Measurements from ENCODE around the gene ARHGAP8.

ARHGAP8 gene

GRCh38 chr22:44758344-44758973, 6.1 kb downstream of the ARHGAP8 start:
- H3K4me1 ChIP-seq (ENCODE audit: insufficient read depth, low read length) = peaks cover 25% of the 10 kb centered on the region
- no peaks in the 10 kb centered on the region for H3K9me3 ChIP-seq (ENCODE audit: control insufficient read depth, insufficient read depth, low read length)
- no peaks in the 10 kb centered on the region for H3K36me3 ChIP-seq (ENCODE audit: insufficient read depth, low read length)
- no peak overlapping the region for H3K9ac ChIP-seq (ENCODE audit: low read depth, low read length)

- Histone ChIP-seq H3K9me3 (ENCODE audit: control insufficient read depth, insufficient read depth, low read length) (no peaks in the 10 kb centered on the region), H3K4me1 (ENCODE audit: insufficient read depth, low read length) (peaks cover 21% of the 10 kb centered on the region), H3K9ac (ENCODE audit: low read depth, low read length) (no peak overlapping the region), H3K36me3 (ENCODE audit: insufficient read depth, low read length) (no peaks in the 10 kb centered on the region)
These were observed 6.6 kb downstream of the ARHGAP8 start for GRCh38 chr22:44759001-44759400.

GRCh38 chr22:44759430-44760310, 7.3 kb downstream of the ARHGAP8 start:
- no peaks in the 10 kb centered on the region for H3K36me3 ChIP-seq (ENCODE audit: insufficient read depth, low read length)
- no peak overlapping the region for H3K9ac ChIP-seq (ENCODE audit: low read depth, low read length)
- no peaks in the 10 kb centered on the region for H3K9me3 ChIP-seq (ENCODE audit: control insufficient read depth, insufficient read depth, low read length)
- peaks cover 17% of the 10 kb centered on the region; the same call in 1 of the 2 replicates for H3K4me1 ChIP-seq (ENCODE audit: insufficient read depth, low read length)

GRCh38 chr22:44760476-44760875, 8.1 kb downstream of the ARHGAP8 start:
- H3K36me3 ChIP-seq (ENCODE audit: insufficient read depth, low read length) = no peaks in the 10 kb centered on the region
- H3K9ac ChIP-seq (ENCODE audit: low read depth, low read length) = no peak overlapping the region
- peaks cover 9% of the 10 kb centered on the region; the same call in 1 of the 2 replicates for H3K4me1 ChIP-seq (ENCODE audit: insufficient read depth, low read length)
- no peaks in the 10 kb centered on the region for H3K9me3 ChIP-seq (ENCODE audit: control insufficient read depth, insufficient read depth, low read length)

- H3K9ac ChIP-seq (ENCODE audit: low read depth, low read length) = no peak overlapping the region
- H3K36me3 ChIP-seq (ENCODE audit: insufficient read depth, low read length) = no peaks in the 10 kb centered on the region
- H3K4me1 ChIP-seq (ENCODE audit: insufficient read depth, low read length) = peaks cover 4% of the 10 kb centered on the region; the same call in 1 of the 2 replicates
- H3K9me3 ChIP-seq (ENCODE audit: control insufficient read depth, insufficient read depth, low read length) = no peaks in the 10 kb centered on the region
These were observed 8.7 kb downstream of the ARHGAP8 start for GRCh38 chr22:44761025-44761424.

GRCh38 chr22:44764373-44764772, 12.0 kb downstream of the ARHGAP8 start:
- Histone ChIP-seq H3K4me1 (ENCODE audit: insufficient read depth, low read length) (no peaks in the 10 kb centered on the region), H3K9ac (ENCODE audit: low read depth, low read length) (no peak overlapping the region), H3K36me3 (ENCODE audit: insufficient read depth, low read length) (no peaks in the 10 kb centered on the region; the same call in 1 of the 2 replicates), H3K9me3 (ENCODE audit: control insufficient read depth, insufficient read depth, low read length) (no peaks in the 10 kb centered on the region)

- H3K4me1 ChIP-seq (ENCODE audit: insufficient read depth, low read length) = no peaks in the 10 kb centered on the region
- H3K9ac ChIP-seq (ENCODE audit: low read depth, low read length) = no peak overlapping the region
- H3K36me3 ChIP-seq (ENCODE audit: insufficient read depth, low read length) = no peaks in the 10 kb centered on the region; the same call in 1 of the 2 replicates
- no peaks in the 10 kb centered on the region for H3K9me3 ChIP-seq (ENCODE audit: control insufficient read depth, insufficient read depth, low read length)
These were observed 12.6 kb downstream of the ARHGAP8 start for GRCh38 chr22:44764974-44765373.

- Histone ChIP-seq H3K9ac (ENCODE audit: low read depth, low read length) (no peak overlapping the region), H3K36me3 (ENCODE audit: insufficient read depth, low read length) (no peaks in the 10 kb centered on the region; the same call in 1 of the 2 replicates), H3K9me3 (ENCODE audit: control insufficient read depth, insufficient read depth, low read length) (no peaks in the 10 kb centered on the region), H3K4me1 (ENCODE audit: insufficient read depth, low read length) (no peaks in the 10 kb centered on the region)
These were observed 13.4 kb downstream of the ARHGAP8 start for GRCh38 chr22:44765571-44766285.

- Histone ChIP-seq H3K4me1 (ENCODE audit: insufficient read depth, low read length) (peaks cover 3% of the 10 kb centered on the region; the same call in 1 of the 2 replicates), H3K36me3 (ENCODE audit: insufficient read depth, low read length) (no peaks in the 10 kb centered on the region), H3K9me3 (ENCODE audit: control insufficient read depth, insufficient read depth, low read length) (peaks cover 4% of the 10 kb centered on the region; the same call in 1 of the 2 replicates), H3K9ac (ENCODE audit: low read depth, low read length) (no peak overlapping the region)
These were observed 20.7 kb downstream of the ARHGAP8 start for GRCh38 chr22:44773082-44773481.

- Histone ChIP-seq H3K9ac (ENCODE audit: low read depth, low read length) (no peak overlapping the region), H3K4me1 (ENCODE audit: insufficient read depth, low read length) (peaks cover 3% of the 10 kb centered on the region; the same call in 1 of the 2 replicates), H3K36me3 (ENCODE audit: insufficient read depth, low read length) (no peaks in the 10 kb centered on the region), H3K9me3 (ENCODE audit: control insufficient read depth, insufficient read depth, low read length) (peaks cover 4% of the 10 kb centered on the region; the same call in 1 of the 2 replicates)
These were observed 23.5 kb downstream of the ARHGAP8 start for GRCh38 chr22:44775862-44776261.

- H3K9ac ChIP-seq (ENCODE audit: low read depth, low read length) = no peak overlapping the region
- peaks cover 3% of the 10 kb centered on the region; the same call in 1 of the 2 replicates for H3K4me1 ChIP-seq (ENCODE audit: insufficient read depth, low read length)
- no peaks in the 10 kb centered on the region for H3K36me3 ChIP-seq (ENCODE audit: insufficient read depth, low read length)
- H3K9me3 ChIP-seq (ENCODE audit: control insufficient read depth, insufficient read depth, low read length) = peaks cover 4% of the 10 kb centered on the region; the same call in 1 of the 2 replicates
These were observed 24.4 kb downstream of the ARHGAP8 start for GRCh38 chr22:44776605-44777363.

GRCh38 chr22:44777364-44777755, 25.0 kb downstream of the ARHGAP8 start:
- Histone ChIP-seq H3K36me3 (ENCODE audit: insufficient read depth, low read length) (no peaks in the 10 kb centered on the region), H3K9ac (ENCODE audit: low read depth, low read length) (no peak overlapping the region), H3K9me3 (ENCODE audit: control insufficient read depth, insufficient read depth, low read length) (peaks cover 4% of the 10 kb centered on the region; the same call in 1 of the 2 replicates), H3K4me1 (ENCODE audit: insufficient read depth, low read length) (peaks cover 3% of the 10 kb centered on the region; the same call in 1 of the 2 replicates)

GRCh38 chr22:44780876-44781449, 28.6 kb downstream of the ARHGAP8 start:
- Histone ChIP-seq H3K9ac (ENCODE audit: low read depth, low read length) (no peak overlapping the region), H3K4me1 (ENCODE audit: insufficient read depth, low read length) (peaks cover 3% of the 10 kb centered on the region; the same call in 1 of the 2 replicates), H3K9me3 (ENCODE audit: control insufficient read depth, insufficient read depth, low read length) (no peaks in the 10 kb centered on the region), H3K36me3 (ENCODE audit: insufficient read depth, low read length) (no peaks in the 10 kb centered on the region)
